T-helper 1 cell treated with Interleukin-12 subunit alpha and Interleukin-12 subunit beta and Interleukin-4 antibody, amounts not matched to agents 30 μg/mL and 1 μg/mL, for 36 hours (primary cell): ENCODE measurements around the gene FAS.

Source experiments
- H3K27ac Mint-ChIP-seq: one replicate; pipeline ENCODE4 v1.8.0; 2021; ENCODE audit warnings: mild to moderate bottlenecking, mixed read lengths
- H3K27me3 Mint-ChIP-seq: one replicate; pipeline ENCODE4 v1.8.0; 2021; ENCODE audit warnings: low read depth, mixed read lengths
- H3K36me3 Mint-ChIP-seq: one replicate; pipeline ENCODE4 v1.8.0; 2021; ENCODE audit warnings: low read depth, mixed read lengths
- H3K4me1 Mint-ChIP-seq: one replicate; pipeline ENCODE4 v1.8.0; 2021; ENCODE audit warnings: low read depth, mixed read lengths
- H3K4me3 Mint-ChIP-seq: one replicate; pipeline ENCODE4 v1.8.0; 2021; ENCODE audit warnings: mild to moderate bottlenecking, moderate library complexity, mixed read lengths
- H3K9me3 Mint-ChIP-seq: one replicate; pipeline ENCODE4 v1.8.0; 2021; ENCODE audit warnings: mixed read lengths

Gene FAS

DNA sequence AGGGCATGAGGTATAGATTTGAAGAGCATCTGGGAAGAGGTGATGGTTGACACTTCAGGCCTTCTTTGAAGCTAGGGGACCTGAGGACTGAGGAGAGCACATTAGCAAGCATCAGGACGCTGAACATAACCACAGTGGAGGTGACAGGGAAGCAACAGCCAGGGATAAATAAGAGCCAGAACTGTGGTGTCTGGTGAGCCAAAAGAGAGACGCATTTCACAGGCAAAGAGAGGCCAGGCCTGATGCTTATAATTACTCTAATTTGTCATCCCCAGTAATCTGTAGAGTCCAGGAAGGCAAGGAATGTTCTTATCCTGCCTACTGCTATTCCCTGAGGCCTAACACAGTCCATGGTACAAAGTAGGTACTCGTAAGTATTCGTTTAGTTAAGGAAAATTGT is 10.4 kb upstream of the FAS start:
- Mint-ChIP-seq H3K27me3 (no peaks in the 10 kb centered on the region), H3K27ac (no peak overlapping the region), H3K9me3 (no peaks in the 10 kb centered on the region), H3K36me3 (peaks cover 3% of the 10 kb centered on the region), H3K4me3 (no peak overlapping the region), H3K4me1 (peaks cover 18% of the 10 kb centered on the region)

- Mint-ChIP-seq H3K36me3 (peaks cover 5% of the 10 kb centered on the region), H3K4me3 (no peak overlapping the region), H3K4me1 (peaks cover 20% of the 10 kb centered on the region), H3K27ac (no peak overlapping the region), H3K9me3 (no peaks in the 10 kb centered on the region), H3K27me3 (no peaks in the 10 kb centered on the region)
Measured at GRCh38 chr10:88980800-88981199, 9.8 kb upstream of the FAS start.

DNA sequence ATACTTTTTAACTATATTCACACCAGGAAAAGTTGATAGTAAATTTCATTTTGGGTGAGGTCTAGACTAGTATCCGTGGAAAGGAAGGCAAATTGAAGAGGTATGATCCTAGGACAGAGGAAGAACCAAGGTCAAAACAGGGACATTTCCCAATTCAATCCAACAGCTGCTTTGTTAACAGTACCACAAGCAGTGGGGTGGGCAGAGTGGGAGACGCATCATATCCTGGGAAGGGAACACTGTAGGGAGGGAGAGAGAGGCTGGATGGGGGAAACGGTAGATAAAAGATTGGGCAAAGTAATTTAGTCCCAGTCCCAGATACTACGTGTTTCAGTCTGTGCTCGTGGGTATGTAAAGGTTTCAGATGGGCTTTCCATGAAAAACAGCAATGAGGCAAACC is 9.2 kb upstream of the FAS start:
- peaks cover 5% of the 10 kb centered on the region for H3K36me3 Mint-ChIP-seq
- H3K27ac Mint-ChIP-seq, result no peak overlapping the region
- H3K9me3 Mint-ChIP-seq, result peaks cover 5% of the 10 kb centered on the region
- no peaks in the 10 kb centered on the region for H3K27me3 Mint-ChIP-seq
- no peak overlapping the region for H3K4me3 Mint-ChIP-seq
- peaks cover 22% of the 10 kb centered on the region for H3K4me1 Mint-ChIP-seq

GRCh38 chr10:88982366-88982765 is 8.2 kb upstream of the FAS start:
- H3K4me3 Mint-ChIP-seq, result no peak overlapping the region
- H3K27me3 Mint-ChIP-seq, result no peaks in the 10 kb centered on the region
- H3K36me3 Mint-ChIP-seq, result peaks cover 6% of the 10 kb centered on the region
- no peak overlapping the region for H3K27ac Mint-ChIP-seq
- H3K9me3 Mint-ChIP-seq, result peaks cover 8% of the 10 kb centered on the region
- H3K4me1 Mint-ChIP-seq, result peaks cover 26% of the 10 kb centered on the region

DNA sequence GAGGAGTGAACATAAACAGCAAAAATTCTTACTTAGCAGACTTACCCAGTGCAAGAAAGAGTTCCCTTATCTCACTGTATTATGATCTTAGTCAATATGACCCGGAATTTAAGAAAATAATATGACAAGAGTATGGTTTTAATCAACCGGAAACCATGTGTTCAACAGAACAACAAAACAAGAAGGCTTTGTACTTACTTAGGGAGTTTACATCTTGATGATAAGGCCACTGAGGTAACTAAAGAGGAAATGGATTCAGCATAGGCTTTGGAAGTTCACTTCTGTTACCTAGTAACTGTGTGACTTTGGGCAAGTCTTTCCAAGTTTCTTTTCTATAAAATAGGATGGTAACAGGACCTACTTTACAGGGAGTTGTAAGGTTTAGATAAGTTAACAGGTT is 7.4 kb upstream of the FAS start:
- peaks cover 11% of the 10 kb centered on the region for H3K36me3 Mint-ChIP-seq
- peaks cover 34% of the 10 kb centered on the region for H3K4me1 Mint-ChIP-seq
- H3K9me3 Mint-ChIP-seq, result peaks cover 8% of the 10 kb centered on the region
- no peaks in the 10 kb centered on the region for H3K27me3 Mint-ChIP-seq
- H3K27ac Mint-ChIP-seq, result no peak overlapping the region
- H3K4me3 Mint-ChIP-seq, result no peak overlapping the region

GRCh38 chr10:88983939-88984338 is 6.7 kb upstream of the FAS start:
- Mint-ChIP-seq H3K4me3 (no peak overlapping the region), H3K9me3 (peaks cover 8% of the 10 kb centered on the region), H3K27ac (no peak overlapping the region), H3K4me1 (peaks cover 36% of the 10 kb centered on the region), H3K36me3 (peaks cover 11% of the 10 kb centered on the region), H3K27me3 (no peaks in the 10 kb centered on the region)

GRCh38 chr10:88984525-88984924 is 6.1 kb upstream of the FAS start:
- Mint-ChIP-seq H3K27me3 (no peaks in the 10 kb centered on the region), H3K4me1 (peaks cover 38% of the 10 kb centered on the region), H3K4me3 (no peak overlapping the region)

DNA sequence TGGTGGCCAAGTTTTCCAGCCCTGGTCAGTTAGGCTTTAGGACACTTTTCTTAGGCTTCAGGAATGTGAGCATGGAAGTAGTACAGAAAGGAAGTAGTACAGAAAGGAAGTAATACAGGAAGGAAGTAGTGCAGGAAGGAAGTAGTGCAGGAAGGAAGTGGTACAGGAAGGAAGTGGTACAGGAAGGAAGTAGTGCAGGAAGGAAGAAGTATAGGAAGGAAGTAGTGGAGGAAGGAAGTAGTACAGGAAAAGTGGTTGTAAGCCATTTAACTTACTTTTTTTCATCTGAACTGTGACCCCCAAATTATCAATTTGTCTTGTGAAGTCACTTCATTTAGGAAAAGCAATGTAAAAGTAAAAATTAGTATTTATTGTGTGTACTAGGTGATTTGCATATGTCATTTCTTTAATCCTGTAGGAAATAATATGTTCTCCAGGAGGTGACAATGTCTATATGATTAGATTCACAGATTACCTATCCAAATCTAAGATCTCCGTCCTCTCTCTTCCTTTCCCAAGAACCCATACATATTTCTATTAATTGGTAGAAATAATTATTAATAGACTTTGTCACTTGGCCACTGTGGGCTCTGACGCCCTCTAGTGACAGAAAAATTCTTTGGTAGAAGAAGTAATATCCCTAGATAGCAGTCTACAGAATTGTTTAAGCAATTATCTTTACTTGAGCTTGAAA is 3.9 kb upstream of the FAS start:
- peaks cover 8% of the 10 kb centered on the region for H3K9me3 Mint-ChIP-seq
- peak overlapping the region; percentile 46 for H3K27ac Mint-ChIP-seq
- no peaks in the 10 kb centered on the region for H3K27me3 Mint-ChIP-seq
- H3K36me3 Mint-ChIP-seq, result peaks cover 17% of the 10 kb centered on the region
- peak overlapping the region; percentile 43 for H3K4me3 Mint-ChIP-seq
- peaks cover 46% of the 10 kb centered on the region for H3K4me1 Mint-ChIP-seq

More at GRCh38 chr10:88984525-88984924, 6.1 kb upstream of the FAS start:
- H3K9me3 Mint-ChIP-seq, result peaks cover 8% of the 10 kb centered on the region
- H3K36me3 Mint-ChIP-seq, result peaks cover 13% of the 10 kb centered on the region
- H3K27ac Mint-ChIP-seq, result no peak overlapping the region

- Mint-ChIP-seq H3K9me3 (peaks cover 8% of the 10 kb centered on the region), H3K27ac (peak overlapping the region; percentile 83), H3K4me1 (peaks cover 48% of the 10 kb centered on the region), H3K27me3 (no peaks in the 10 kb centered on the region), H3K36me3 (peaks cover 22% of the 10 kb centered on the region), H3K4me3 (peak overlapping the region; percentile 58)
Measured at GRCh38 chr10:88987243-88987725, 3.3 kb upstream of the FAS start.

DNA sequence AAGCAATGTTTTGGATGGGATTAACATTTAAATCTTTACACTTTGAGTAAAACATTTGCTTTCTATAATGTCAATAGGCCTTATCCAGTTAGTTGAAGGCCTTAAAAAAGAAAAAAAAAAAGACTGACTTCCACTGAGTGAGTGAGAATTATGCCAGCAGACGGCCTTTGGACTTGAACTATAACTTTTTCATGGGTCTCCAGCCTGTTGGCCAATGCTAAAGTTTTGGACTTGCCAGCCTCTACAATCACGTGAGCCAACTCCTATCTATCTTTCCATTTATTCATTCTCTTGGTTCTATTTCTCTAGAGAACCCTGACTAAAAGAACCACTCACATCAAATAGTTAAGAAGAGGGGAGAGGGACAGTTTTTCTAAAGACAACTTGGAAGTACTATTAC is 2.8 kb upstream of the FAS start:
- peaks cover 51% of the 10 kb centered on the region for H3K4me1 Mint-ChIP-seq
- peaks cover 25% of the 10 kb centered on the region for H3K36me3 Mint-ChIP-seq
- H3K4me3 Mint-ChIP-seq, result peak overlapping the region; percentile 28
- H3K9me3 Mint-ChIP-seq, result peaks cover 8% of the 10 kb centered on the region
- H3K27me3 Mint-ChIP-seq, result no peaks in the 10 kb centered on the region
- H3K27ac Mint-ChIP-seq, result peak overlapping the region; percentile 60

- peaks cover 55% of the 10 kb centered on the region for H3K4me1 Mint-ChIP-seq
- peak overlapping the region; percentile 97 for H3K27ac Mint-ChIP-seq
- H3K27me3 Mint-ChIP-seq, result no peaks in the 10 kb centered on the region
- peak overlapping the region; percentile 98 for H3K4me3 Mint-ChIP-seq
- peaks cover 8% of the 10 kb centered on the region for H3K9me3 Mint-ChIP-seq
- H3K36me3 Mint-ChIP-seq, result peaks cover 25% of the 10 kb centered on the region
Measured at GRCh38 chr10:88989423-88989822, 1.2 kb upstream of the FAS start.

DNA sequence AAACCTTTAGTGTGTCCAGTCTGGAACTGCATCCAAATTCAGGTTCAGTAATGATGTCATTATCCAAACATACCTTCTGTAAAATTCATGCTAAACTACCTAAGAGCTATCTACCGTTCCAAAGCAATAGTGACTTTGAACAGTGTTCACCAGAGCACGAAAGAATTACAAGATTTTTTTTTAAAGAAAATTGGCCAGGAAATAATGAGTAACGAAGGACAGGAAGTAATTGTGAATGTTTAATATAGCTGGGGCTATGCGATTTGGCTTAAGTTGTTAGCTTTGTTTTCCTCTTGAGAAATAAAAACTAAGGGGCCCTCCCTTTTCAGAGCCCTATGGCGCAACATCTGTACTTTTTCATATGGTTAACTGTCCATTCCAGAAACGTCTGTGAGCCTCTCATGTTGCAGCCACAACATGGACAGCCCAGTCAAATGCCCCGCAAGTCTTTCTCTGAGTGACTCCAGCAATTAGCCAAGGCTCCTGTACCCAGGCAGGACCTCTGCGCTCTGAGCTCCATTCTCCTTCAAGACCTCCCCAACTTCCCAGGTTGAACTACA is 694 bp upstream of the FAS start:
- H3K27ac Mint-ChIP-seq, result peak overlapping the region; percentile 97
- peaks cover 52% of the 10 kb centered on the region for H3K4me1 Mint-ChIP-seq
- H3K27me3 Mint-ChIP-seq, result no peaks in the 10 kb centered on the region
- peaks cover 25% of the 10 kb centered on the region for H3K36me3 Mint-ChIP-seq
- peak overlapping the region; percentile 98 for H3K4me3 Mint-ChIP-seq
- peaks cover 8% of the 10 kb centered on the region for H3K9me3 Mint-ChIP-seq

GRCh38 chr10:88991161-88991898 is 732 bp downstream of the FAS start:
- H3K27ac Mint-ChIP-seq, result peak overlapping the region; percentile 97
- peaks cover 4% of the 10 kb centered on the region for H3K9me3 Mint-ChIP-seq
- peaks cover 27% of the 10 kb centered on the region for H3K36me3 Mint-ChIP-seq
- peak overlapping the region; percentile 98 for H3K4me3 Mint-ChIP-seq
- no peaks in the 10 kb centered on the region for H3K27me3 Mint-ChIP-seq
- H3K4me1 Mint-ChIP-seq, result peaks cover 59% of the 10 kb centered on the region

- peak overlapping the region; percentile 97 for H3K27ac Mint-ChIP-seq
- no peaks in the 10 kb centered on the region for H3K9me3 Mint-ChIP-seq
- no peaks in the 10 kb centered on the region for H3K27me3 Mint-ChIP-seq
- H3K4me1 Mint-ChIP-seq, result peaks cover 60% of the 10 kb centered on the region
- peaks cover 30% of the 10 kb centered on the region for H3K36me3 Mint-ChIP-seq
- H3K4me3 Mint-ChIP-seq, result peak overlapping the region; percentile 98
Measured at GRCh38 chr10:88991899-88992320, 1.3 kb downstream of the FAS start.
